RWPE1 (cell line): Measurements from ENCODE around the gene NR3C2.

Source experiments
- CTCF ChIA-PET: fragments of 350-600 bp; sonication (Branson Sonifier 250); formaldehyde crosslinking; extraction: SDS; loops from one replicate; lab custom pipeline; 2021; lab: Yijun Ruan, JAX
- POLR2A ChIA-PET: fragments of 400-600 bp; formaldehyde crosslinking; extraction: SDS; loops from one replicate; lab custom pipeline; 2020; ENCODE audit warnings: antibody characterized with exemption; ENCODE audit not compliant: low non-redundant PET; lab: Yijun Ruan, JAX
- DNase-seq: peaks from one replicate; pipeline ENCODE4 v3.0.0; 2012; ENCODE audit warnings: low spot score
- H3K27ac ChIP-seq: fragments of 450-650 bp; 2 replicates; pipeline ENCODE4 v1.5.1; 2017
- CTCF ChIP-seq: fragments of 450-650 bp; conservative IDR thresholded peaks from 2 replicates; pipeline ENCODE4 v1.5.1; 2017; ENCODE audit warnings: low read depth, mild to moderate bottlenecking

The NR3C2 gene

DNA sequence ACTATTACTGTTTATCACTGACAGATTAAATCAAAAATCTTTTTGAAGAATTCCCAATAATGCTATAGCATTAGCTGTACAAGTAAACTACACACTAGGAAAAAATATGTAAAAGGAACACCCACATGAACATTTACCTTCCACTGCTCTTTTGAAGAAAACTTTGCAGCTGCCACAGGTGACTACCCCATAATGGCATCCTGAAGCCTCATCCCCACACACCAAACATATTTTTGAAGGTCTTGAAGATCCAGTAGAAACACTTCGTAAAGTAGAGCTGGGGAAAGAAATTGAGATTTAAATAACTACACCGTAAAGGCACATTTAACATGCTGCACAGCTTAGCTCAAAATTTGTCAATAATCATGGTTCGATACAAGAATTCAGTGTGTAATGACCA, 182.4 kb downstream of the NR3C2 start:
- no peak for DNase-seq
- ChIA-PET POLR2A (no interaction called here), CTCF (no interaction called here)
- no peak overlapping the region for H3K27ac ChIP-seq
- TF ChIP-seq CTCF = no peak

DNA sequence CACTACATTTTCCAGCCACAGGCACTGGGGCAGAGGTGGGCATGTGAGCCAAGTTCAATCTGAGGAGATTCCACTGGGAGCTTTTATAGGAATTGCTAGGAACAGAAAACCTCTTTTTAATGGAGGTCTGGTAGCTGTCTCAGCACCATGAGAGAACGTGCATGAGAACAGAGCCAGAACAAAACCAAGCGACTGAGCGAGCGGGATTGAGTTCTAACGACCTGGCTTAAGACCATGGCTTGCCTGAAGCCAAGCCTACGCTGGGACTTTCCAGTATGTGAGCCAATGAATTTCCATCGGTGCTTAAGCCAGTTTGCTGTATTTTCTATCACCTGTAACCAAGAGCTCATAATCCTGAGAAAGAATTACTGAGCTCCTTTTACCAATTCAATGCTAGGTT, 183.7 kb downstream of the NR3C2 start:
- no peak for TF ChIP-seq CTCF
- CTCF ChIA-PET = interaction anchor here (0.6 kb wide), 1 partner anchor 23 kb away, joined by 3 read pairs; no protein-coding TSS in a partner anchor
- no peak for DNase-seq
- POLR2A ChIA-PET = no interaction called here
- H3K27ac ChIP-seq = no peak overlapping the region

- ChIA-PET POLR2A (no interaction called here), CTCF (no interaction called here)
- H3K27ac ChIP-seq = no peak overlapping the region
- DNase-seq = no peak
- TF ChIP-seq CTCF = no peak
Measured at GRCh38 chr4:148255344-148255720, 186.9 kb downstream of the NR3C2 start.

GRCh38 chr4:148254621-148255343, 187.4 kb downstream of the NR3C2 start:
- no peak for TF ChIP-seq CTCF
- ChIA-PET CTCF (no interaction called here), POLR2A (no interaction called here)
- DNase-seq = no peak
- no peak overlapping the region for H3K27ac ChIP-seq

DNA sequence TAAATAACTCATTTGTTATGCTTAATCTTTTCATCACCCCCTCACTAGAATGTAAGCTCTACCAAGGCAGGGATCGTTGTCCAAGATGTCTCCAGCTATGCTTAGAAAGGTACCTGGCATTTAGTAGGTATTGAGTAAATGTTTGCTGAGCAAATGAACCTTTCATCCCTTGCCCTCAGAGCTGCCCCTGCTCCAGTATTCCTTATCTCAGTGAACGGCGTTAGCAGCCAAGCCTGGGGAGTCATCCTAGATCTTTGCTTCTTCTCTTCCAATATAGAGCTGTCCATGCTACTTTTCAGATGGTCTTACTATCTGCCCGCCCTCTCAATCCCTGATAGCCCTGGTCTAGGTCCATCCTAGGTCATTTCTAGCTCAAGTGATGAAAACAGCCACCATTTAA, 188.4 kb downstream of the NR3C2 start:
- no peak overlapping the region for H3K27ac ChIP-seq
- DNase-seq = no peak
- ChIA-PET CTCF (no interaction called here), POLR2A (no interaction called here)
- TF ChIP-seq CTCF = no peak

DNA sequence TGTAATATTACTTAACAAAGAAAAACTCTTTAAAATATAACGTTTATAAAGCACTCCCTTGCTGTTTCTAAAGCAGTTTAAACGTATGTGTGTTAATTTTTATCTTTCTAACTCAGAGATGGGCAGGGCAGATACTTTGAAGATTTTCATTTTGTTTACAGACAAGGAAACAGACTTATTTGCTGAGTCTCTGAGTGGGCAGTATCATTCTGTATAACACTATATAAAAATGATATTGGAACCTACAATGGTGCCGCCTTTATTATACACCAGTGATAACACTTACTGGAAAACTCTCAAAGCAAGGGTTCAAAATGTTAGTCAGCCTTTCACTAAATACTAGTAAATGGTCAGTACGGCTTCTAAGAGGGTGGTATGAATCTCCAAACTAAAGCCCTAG, 193.4 kb downstream of the NR3C2 start:
- H3K27ac ChIP-seq = no peak overlapping the region
- TF ChIP-seq CTCF = no peak
- ChIA-PET CTCF (interaction anchor here (0.6 kb wide), 1 partner anchor 10 kb away, joined by 3 read pairs; no protein-coding TSS in a partner anchor), POLR2A (no interaction called here)
- DNase-seq = no peak
